Bronchial epithelial cell (primary cell): Measurements from ENCODE around the gene TASP1. TPM values are rescaled to one million over a fixed set of nuclear protein-coding genes. Genes with fewer than 3 reads are reported as not detected.
"Not testable (repeated sequence)": the region's sequence is repeated elsewhere in the genome, so short reads cannot be mapped to it uniquely, and the experiment has no call there.

ENCODE experiments used
- DNase-seq: peaks from one replicate; pipeline ENCODE4 v3.0.0-alpha.2; 2010; ENCODE audit warnings: low read depth
- FAIRE-seq: peaks from 2 replicates; lab custom pipeline; 2011; peaks lifted over from hg19 to GRCh38; lab: Jason Lieb, UNC
- H3K27me3 ChIP-seq: 2 replicates; pipeline ENCODE4 v1.5.1; 2011; ENCODE audit warnings: low read length; ENCODE audit not compliant: control insufficient read depth, insufficient read depth
- H3K36me3 ChIP-seq: 2 replicates; pipeline ENCODE4 v1.5.1; 2011; ENCODE audit warnings: low read length; ENCODE audit not compliant: control insufficient read depth, insufficient read depth
- H3K4me3 ChIP-seq: 2 replicates; pipeline ENCODE4 v1.5.1; 2011; ENCODE audit warnings: mild to moderate bottlenecking, low read depth, low read length, control low read depth
- CTCF ChIP-seq: IDR thresholded peaks from 2 replicates; pipeline ENCODE4 v1.5.1; 2011; ENCODE audit warnings: mild to moderate bottlenecking, moderate library complexity, low read length, control low read depth, inconsistent platforms; ENCODE audit not compliant: insufficient read depth, severe bottlenecking
- total RNA-seq: library from RNA; depleted of rRNA; stranded (reverse); fragments of >200 nt; gene quantifications from 2 replicates; pipeline ENCODE4 v1.2.1, GENCODE V29; 2014

Gene TASP1
- total RNA-seq, 1 donor from 2014 or later: 18.7 TPM

- DNase-seq: no peak
- H3K36me3 ChIP-seq: no peaks in the 10 kb centered on the region
- TF ChIP-seq CTCF: no peak
- H3K4me3 ChIP-seq: no peak overlapping the region
- H3K27me3 ChIP-seq: no peaks in the 10 kb centered on the region
- FAIRE-seq: no peak
Measured at GRCh38 chr20:13659288-13659687, 20.6 kb upstream of the TASP1 start.

- not testable (repeated sequence) for H3K36me3 ChIP-seq, H3K27me3 ChIP-seq, DNase-seq, H3K4me3 ChIP-seq, FAIRE-seq
Measured at GRCh38 chr20:13658060-13658459, 19.3 kb upstream of the TASP1 start.

- H3K36me3 ChIP-seq: no peaks in the 10 kb centered on the region
- no peak for FAIRE-seq
- no peak for TF ChIP-seq CTCF
- H3K4me3 ChIP-seq: no peak overlapping the region
- DNase-seq: no peak
- H3K27me3 ChIP-seq: no peaks in the 10 kb centered on the region
Measured at GRCh38 chr20:13656721-13657368, 18.1 kb upstream of the TASP1 start.

- Histone ChIP-seq H3K36me3 (no peaks in the 10 kb centered on the region), H3K4me3 (no peak overlapping the region), H3K27me3 (no peaks in the 10 kb centered on the region)
- DNase-seq (no peak), FAIRE-seq (no peak)
- no peak for TF ChIP-seq CTCF
Measured at GRCh38 chr20:13654463-13655023, 15.8 kb upstream of the TASP1 start.

GRCh38 chr20:13650474-13650873 is 11.7 kb upstream of the TASP1 start:
- Histone ChIP-seq H3K27me3 (no peaks in the 10 kb centered on the region), H3K36me3 (no peaks in the 10 kb centered on the region), H3K4me3 (no peak overlapping the region)
- no peak for TF ChIP-seq CTCF
- FAIRE-seq: no peak
- no peak for DNase-seq

- no peak for TF ChIP-seq CTCF
- no peaks in the 10 kb centered on the region for H3K36me3 ChIP-seq
- DNase-seq (no peak), FAIRE-seq (no peak)
- H3K27me3 ChIP-seq: no peaks in the 10 kb centered on the region
- H3K4me3 ChIP-seq: no peak overlapping the region
Measured at GRCh38 chr20:13648291-13649228, 9.8 kb upstream of the TASP1 start.
